SHP77 treated with DMSO at 0.1 percent for 48 hours (cell line): ENCODE measurements around the gene RAP1A.

Experiments
- DNase-seq: peaks from one replicate; lab custom pipeline; 2025; lab: John Stamatoyannopoulos, UW

Gene RAP1A

GRCh38 chr1:111619635-111620440 lies at the start of gene RAP1A:
RAP1A (plus strand) TSS chr1:111619789; CDS start chr1:111691361, 71,572 bp downstream.
- DNase-seq, result peak; percentile 66

- DNase-seq, result no peak
These were observed 49.7 kb upstream of the RAP1A start for GRCh38 chr1:111569913-111570312.

- no peak for DNase-seq
These were observed 48.8 kb upstream of the RAP1A start for GRCh38 chr1:111570781-111571181.

- DNase-seq, result no peak
These were observed 48.4 kb upstream of the RAP1A start for GRCh38 chr1:111571239-111571638.

GRCh38 chr1:111571987-111572386 lies 47.6 kb upstream of the RAP1A start:
- DNase-seq, result no peak

GRCh38 chr1:111576547-111576946 lies 43.0 kb upstream of the RAP1A start:
- DNase-seq, result no peak

- DNase-seq, result no peak
These were observed 41.8 kb upstream of the RAP1A start for GRCh38 chr1:111577814-111578213.

- no peak for DNase-seq
These were observed 38.4 kb upstream of the RAP1A start for GRCh38 chr1:111581166-111581565.

GRCh38 chr1:111582016-111582415 lies 37.6 kb upstream of the RAP1A start:
- no peak for DNase-seq

- no peak for DNase-seq
These were observed 36.7 kb upstream of the RAP1A start for GRCh38 chr1:111582644-111583618.

GRCh38 chr1:111585447-111586086 lies 34.0 kb upstream of the RAP1A start:
- no peak for DNase-seq

GRCh38 chr1:111586112-111586511 lies 33.5 kb upstream of the RAP1A start:
- no peak for DNase-seq

GRCh38 chr1:111587509-111588174 lies 31.9 kb upstream of the RAP1A start:
- no peak for DNase-seq

GRCh38 chr1:111591937-111592336 lies 27.7 kb upstream of the RAP1A start:
- no peak for DNase-seq

- no peak for DNase-seq
These were observed 26.9 kb upstream of the RAP1A start for GRCh38 chr1:111592389-111593361.

GRCh38 chr1:111593403-111594305 lies 25.9 kb upstream of the RAP1A start:
- DNase-seq, result no peak

- DNase-seq, result no peak
These were observed 25.3 kb upstream of the RAP1A start for GRCh38 chr1:111594306-111594693.

GRCh38 chr1:111595807-111596206 lies 23.8 kb upstream of the RAP1A start:
- no peak for DNase-seq

GRCh38 chr1:111596499-111596898 lies 23.1 kb upstream of the RAP1A start:
- DNase-seq, result no peak

- no peak for DNase-seq
These were observed 22.2 kb upstream of the RAP1A start for GRCh38 chr1:111597426-111597825.
